GM12872 (cell line): ENCODE results near the gene ARID1B.
A peak's percentile ranks its signal among the peaks of the same experiment; 100 is the strongest.

Source experiments
- CTCF ChIP-seq: IDR thresholded peaks from 3 replicates; pipeline ENCODE4 v1.5.1; 2011; ENCODE audit warnings: low read depth, mild to moderate bottlenecking, low read length, moderate library complexity; ENCODE audit not compliant: insufficient read depth

Gene ARID1B

DNA sequence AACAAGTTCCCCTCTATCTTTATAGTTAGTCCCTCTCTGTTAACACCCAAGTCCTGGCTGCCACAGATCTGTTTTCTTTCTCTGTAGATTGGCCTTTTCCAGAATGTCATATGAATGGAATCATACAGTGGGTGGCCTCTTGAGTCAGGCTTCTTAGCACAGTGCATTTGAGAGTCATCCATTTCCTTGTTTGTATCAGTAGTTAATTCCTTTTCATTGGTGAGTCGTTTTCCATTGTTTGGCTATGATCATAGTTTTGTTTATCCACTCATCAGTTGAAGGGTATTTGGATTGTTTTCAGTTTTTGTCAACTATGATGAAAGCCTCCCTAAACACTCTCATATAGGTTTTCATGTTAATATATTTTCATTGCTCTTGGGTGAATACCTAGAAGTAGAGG lies 248.3 kb downstream of the ARID1B start:
- no peak for TF ChIP-seq CTCF

GRCh38 chr6:157029980-157030690 lies 253.0 kb downstream of the ARID1B start:
- TF ChIP-seq CTCF = no peak

DNA sequence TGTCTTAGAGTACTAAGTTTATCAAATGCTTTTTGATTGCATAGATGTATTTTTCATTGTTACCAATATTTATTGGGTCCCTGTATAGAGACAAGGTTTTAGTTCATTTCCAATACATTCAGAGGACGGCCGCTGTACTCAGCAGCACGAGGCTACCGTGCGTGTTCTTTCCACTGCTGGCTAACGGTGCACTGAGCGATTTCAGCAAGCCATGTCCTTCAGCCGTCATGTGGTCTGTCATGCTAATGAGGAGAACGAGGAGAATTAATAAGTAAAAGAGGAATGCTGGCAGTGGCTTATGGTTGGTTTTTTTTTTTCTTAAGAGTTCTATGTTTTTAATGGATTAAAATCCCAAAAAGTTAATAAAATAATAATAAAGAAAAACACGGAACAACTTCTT lies 253.6 kb downstream of the ARID1B start:
- no peak for TF ChIP-seq CTCF

- no peak for TF ChIP-seq CTCF
Observed at GRCh38 chr6:157032923-157033322, 255.7 kb downstream of the ARID1B start.

GRCh38 chr6:157033428-157034140 lies 256.4 kb downstream of the ARID1B start:
- no peak for TF ChIP-seq CTCF

DNA sequence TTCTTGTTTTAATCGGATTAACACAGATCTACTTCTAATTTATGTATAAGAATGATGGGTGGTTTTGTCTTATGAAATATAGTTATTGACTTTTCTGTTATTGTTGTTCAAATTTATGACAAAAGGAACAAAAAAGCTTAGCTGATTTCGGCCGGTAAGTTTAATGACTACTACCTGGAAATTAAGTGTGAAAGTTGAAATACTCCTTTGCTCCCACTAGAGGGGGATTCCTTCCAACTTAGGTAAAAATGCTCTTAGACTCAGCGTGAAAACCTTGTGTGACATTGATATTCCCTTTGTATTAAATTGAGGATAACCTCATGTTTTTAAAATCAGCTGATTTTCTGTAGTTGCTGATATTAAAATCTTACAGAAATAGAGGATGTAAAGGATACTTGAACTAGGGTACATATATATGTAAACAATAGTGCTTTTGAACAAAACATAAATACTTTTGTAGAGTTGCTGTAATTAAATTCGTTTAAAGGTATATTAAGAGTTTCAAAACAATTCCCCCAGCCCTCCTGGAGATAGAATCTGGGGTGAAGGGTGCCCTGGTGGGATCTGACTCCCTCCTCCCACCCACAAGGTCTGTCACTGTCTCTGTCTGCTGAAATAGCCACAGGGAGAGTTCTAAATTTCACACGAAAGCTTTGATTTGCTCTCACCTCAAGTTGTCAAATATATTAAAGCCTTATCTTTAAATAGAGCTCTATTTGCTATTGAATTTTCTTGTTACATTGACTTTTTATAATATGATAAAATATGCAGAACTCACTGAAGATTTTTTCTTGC lies 257.5 kb downstream of the ARID1B start:
- TF ChIP-seq CTCF = peak; percentile 64

GRCh38 chr6:157035546-157035945 lies 258.4 kb downstream of the ARID1B start:
- no peak for TF ChIP-seq CTCF
